Heart left ventricle (tissue), 13 donors: ENCODE results near the gene GGNBP2.

Experiments
- CTCF ChIP-seq, 12 donors: fragments of 200-600 bp; sonication (generic) in 4 of 12; IDR thresholded peaks; one replicate each; pipeline versions ENCODE4 v1.5.0 to v1.8.0; 2018 to 2022; ENCODE audit warnings: antibody characterized with exemption in 12 of 12, mild to moderate bottlenecking in 5 of 12
- POLR2A ChIP-seq, 2 donors: fragments of 450-650 bp; IDR thresholded peaks; one replicate each; pipeline ENCODE4 v1.6.1; 2017; ENCODE audit warnings: antibody characterized with exemption in 2 of 2, mild to moderate bottlenecking in 2 of 2, moderate library complexity in 2 of 2
- donor health status: ischemic (EF 13 %, LVEDD 7.1; RV severe dilation, severe dysfunction).
- donor health status: DM: no; HTN: yes; CAD: no.
- donor health status: DM: no; HTN: no; CAD: no.
- donor health status: ischemic (EF 25% LVEDD 6.9; RV normal size, moderate dysfunction).
- donor health status: ischemic (EF 25% LVEDD 5.7; RV mildly dilated, moderate dysfunction).
- donor health status: ischemic (EF 35%, LVEDD 5.7; RV mildly dilated, moderate dysfunction).
- donor health status: nonischemic (EF 11% LVEDD 7.7; RV severe dilation, severe dysfunction).
- donor health status: DM: yes; HTN: yes; CAD: no.
- donor health status: PGD.
- donor health status: ischemic (EF 29% LVEDD 5.4; RV normal size, mild dysfunction).
- donor health status: nonischemic (EF 23%, LVEDD 6.1; RV moderate dilation, normal function).

DNA sequence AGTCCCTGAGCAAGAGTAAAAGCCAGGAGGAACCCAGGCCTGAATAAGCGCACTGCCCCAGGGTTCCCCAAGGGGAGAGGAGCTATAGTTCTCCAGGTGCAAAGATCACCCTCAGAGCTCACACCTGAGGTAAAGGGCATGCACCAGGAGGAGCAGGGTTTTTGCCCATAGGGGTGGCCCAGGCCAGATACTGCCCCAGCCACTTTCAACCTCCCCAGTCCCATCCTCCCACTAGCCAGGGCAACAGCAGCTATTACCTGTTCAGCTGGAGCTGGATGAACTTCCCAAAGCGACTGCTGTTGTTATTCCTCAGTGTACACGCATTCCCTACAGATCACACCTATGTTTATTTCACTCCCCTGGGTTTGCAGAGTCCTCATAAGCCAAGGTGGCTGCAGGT lies 29.9 kb upstream of the GGNBP2 start:
- TF ChIP-seq CTCF (IDR thresholded peaks at IDR 0.05) = no peak
- no peak for TF ChIP-seq POLR2A (IDR thresholded peaks at IDR 0.05)
